GM18858 (cell line): Measurements from ENCODE around the gene MAJIN.

Experiments
- ATAC-seq: cut with Tn5 transposase; IDR thresholded peaks from one replicate; pipeline ENCODE4 v1.9.1; 2021; ENCODE audit not compliant: unreplicated experiment

The MAJIN gene

GRCh38 chr11:64893194-64894069, 78.5 kb downstream of the MAJIN start:
- no peak for ATAC-seq

DNA sequence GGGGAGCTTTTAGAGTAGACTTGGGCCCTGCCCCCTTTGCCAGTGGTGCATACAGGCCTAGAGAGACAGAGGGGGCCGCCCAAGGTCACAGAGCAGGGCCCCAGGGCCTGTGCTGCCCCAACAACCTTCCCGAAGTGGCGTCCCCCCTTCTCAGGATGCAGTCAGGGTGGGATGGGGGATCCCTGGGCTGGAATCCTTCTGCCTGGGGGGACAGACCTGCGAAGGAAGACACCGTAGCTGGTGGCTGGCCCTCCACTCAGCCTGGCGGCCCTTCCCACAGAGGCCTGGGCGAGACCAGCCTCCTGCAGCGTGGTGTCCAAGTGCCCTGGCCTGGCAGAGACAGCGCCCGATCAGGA, 79.1 kb downstream of the MAJIN start:
- ATAC-seq: no peak

DNA sequence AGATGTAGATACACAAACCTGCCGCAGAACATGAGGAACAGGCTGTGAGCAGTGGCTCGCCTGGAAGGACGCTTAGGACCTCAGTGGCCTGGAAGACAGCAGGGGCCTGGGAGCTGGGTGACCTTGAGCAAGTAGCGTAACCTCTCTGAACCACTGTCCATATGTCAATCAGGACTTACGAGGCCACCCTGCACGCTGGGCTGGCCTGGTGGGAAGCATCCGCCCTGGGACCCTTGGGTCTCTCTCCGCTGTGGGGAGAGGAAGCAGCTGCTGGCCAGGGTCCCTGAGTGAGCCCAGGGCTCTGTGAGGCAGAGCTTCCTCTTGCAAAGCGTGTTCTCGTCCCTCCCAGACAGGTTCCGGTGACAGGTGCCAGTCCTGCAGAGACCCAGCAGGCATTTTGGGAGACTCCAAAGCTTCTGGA, 79.5 kb downstream of the MAJIN start:
- no peak for ATAC-seq

GRCh38 chr11:64891880-64892279, 80.0 kb downstream of the MAJIN start:
- no peak for ATAC-seq

DNA sequence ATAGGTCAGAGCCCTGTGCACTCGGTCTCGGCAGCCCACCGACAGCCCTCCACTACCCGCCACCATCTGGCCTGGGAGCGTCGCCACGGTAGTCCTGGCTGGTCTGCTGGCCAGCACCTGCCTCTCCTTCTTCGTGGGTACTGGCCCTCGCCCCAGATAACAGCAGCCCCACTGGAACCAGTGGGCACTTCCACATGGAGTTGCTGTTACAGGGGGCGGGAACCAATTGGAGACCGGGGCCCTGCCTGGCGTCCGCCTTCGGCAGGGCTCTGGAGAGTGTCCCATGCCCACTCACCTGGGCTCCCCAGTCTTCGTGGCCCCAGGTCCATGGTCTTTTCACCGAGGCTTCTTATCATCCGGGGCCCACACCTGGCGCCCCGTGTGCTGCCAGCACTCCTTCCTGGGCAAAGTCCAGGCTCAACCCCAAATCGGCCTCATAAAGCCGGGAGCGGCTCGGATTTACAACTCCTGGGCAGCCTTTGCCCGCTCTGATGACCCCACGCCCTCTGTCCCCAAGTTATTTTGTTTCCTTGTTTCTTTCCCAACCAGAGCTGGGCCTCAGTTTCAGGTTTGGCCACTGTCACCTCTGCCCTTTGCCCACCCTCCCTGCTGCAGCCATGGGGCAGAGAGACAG, 80.6 kb downstream of the MAJIN start:
- no peak for ATAC-seq

DNA sequence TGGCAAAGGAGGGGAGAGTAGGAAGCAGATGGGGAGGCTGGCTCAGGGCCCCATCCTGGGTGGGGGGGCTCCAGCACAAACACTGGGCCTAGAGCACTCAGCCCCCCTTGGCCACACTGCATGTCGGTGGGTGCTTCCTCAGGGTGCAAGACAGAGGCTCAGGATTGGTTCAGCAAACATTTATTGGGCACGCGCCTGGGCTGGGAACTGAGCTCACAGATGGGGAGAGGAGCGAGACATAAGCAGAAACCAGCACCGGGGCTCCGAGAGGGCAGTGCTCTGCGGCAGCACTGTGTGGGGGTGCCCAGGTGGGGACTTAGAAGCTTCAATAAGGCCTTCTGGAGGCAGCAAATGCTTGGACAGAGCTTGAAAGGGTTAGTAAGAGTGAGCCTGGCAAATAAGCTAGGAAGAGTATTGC, 81.4 kb downstream of the MAJIN start:
- ATAC-seq: no peak

DNA sequence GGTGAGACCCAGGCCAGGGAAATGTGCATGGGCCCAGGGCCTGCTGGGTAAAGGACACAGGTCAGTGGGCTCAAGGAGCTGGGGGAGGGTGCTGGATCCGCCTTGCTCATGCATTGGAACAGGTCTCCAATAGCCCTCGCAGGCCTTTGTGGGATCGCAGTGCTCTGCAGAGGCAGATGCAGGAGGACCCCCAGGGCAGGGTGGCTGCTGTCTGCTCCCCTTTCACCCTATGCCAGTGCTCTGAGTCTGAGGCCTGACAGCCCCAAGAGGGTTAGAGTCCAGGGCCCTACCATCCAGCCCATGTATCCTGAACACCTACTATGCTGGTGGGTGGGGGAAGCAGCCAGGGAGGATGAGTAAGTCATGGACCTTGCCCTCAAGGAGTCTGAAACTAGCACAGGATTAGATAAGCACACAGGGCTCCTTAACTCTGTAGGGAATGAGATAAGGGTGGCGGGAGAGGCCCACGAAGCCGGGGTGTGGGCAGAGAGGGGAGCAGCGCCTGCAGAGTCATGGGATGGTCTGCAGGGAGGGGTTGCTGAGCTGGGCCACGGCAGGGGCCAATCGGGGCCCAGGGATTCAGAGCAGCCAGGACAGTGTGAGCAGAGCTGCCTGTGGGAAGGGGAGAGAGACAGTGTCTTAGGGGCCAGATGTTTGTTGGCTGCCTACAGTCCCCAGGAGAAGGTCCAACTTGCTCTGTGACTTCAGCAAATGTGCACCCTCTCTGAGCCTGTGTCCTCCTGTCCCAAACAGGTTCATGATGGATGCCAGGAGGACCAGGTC, 83.0 kb downstream of the MAJIN start:
- no peak for ATAC-seq

DNA sequence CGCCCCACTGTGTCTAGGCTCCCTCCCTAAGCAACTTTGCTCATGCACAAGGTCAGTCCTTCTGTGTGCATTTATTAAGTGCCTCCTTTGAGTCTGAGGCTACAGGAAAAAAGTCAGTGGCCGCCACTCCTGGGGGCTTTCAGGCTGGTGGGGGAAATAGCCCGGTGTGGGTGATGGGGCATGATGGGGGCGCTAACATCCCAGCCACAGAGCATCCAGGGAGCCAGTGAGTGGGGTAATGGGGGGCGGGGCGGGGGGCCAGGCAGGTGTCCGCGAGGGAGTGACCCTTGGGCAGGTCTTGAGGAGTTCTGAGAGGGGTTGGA, 83.5 kb downstream of the MAJIN start:
- no peak for ATAC-seq
